AG09319 (cell line): Measurements from ENCODE around the gene FBXW12.

ENCODE experiments used
- DNase-seq: peaks from one replicate; pipeline ENCODE4 v3.0.0-alpha.2; 2010; ENCODE audit warnings: low read depth; ENCODE audit errors: extremely low read depth
- CTCF ChIP-seq: IDR thresholded peaks from 2 replicates; pipeline ENCODE4 v1.5.1; 2011; ENCODE audit warnings: low read depth, mild to moderate bottlenecking, inconsistent platforms, low read length, moderate library complexity

The FBXW12 gene

DNA sequence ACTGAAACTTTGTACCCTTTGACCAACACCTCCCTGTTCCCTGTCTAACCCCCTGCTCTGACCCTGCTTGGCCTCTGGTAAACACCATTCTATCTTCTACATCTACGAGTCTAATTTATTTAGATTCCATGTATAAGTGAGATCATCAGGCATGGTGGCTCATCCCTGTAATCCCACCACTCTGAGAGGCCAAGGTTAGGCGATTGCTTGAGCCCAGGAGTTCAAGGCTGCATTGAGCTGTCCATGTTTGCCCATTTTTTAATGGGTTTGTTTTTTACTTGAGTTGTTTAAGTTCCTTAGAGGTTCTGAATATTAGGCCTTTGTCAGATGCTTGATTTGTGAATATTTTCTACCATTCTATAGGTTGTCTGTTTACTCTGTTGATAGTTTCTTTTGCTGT is 16.9 kb downstream of the FBXW12 start:
- DNase-seq: no peak
- no peak for TF ChIP-seq CTCF

- no peak for TF ChIP-seq CTCF
- no peak for DNase-seq
These were observed 22.4 kb downstream of the FBXW12 start for GRCh38 chr3:48394391-48394790.

DNA sequence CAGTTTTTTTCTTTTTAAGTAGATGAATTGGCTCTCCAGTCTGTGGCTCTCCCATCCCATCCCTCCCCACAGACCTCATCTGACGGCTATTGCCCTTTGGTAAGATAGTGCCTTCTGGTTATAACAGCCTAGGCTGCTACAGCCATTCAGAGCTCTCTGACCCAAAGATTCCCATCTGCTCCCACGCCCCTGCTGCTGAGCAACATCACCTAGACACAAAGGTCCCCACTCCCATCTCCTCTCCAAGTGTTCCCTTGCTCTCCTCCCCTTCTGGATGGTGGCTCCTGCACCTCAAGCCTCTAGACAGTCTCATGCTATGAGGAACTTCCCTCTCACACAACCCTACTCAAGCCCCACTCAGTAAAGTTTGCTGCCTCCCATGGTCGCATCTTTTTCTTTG is 23.7 kb downstream of the FBXW12 start:
- no peak for DNase-seq
- no peak for TF ChIP-seq CTCF

GRCh38 chr3:48397767-48398681 is 26.0 kb downstream of the FBXW12 start:
- no peak for TF ChIP-seq CTCF
- DNase-seq: no peak

- no peak for TF ChIP-seq CTCF
These were observed 26.8 kb downstream of the FBXW12 start for GRCh38 chr3:48398701-48399386.

GRCh38 chr3:48399387-48400172 is 27.6 kb downstream of the FBXW12 start:
- no peak for DNase-seq
- TF ChIP-seq CTCF: no peak

More at GRCh38 chr3:48398701-48399386, 26.8 kb downstream of the FBXW12 start:
- no peak for DNase-seq
